Immature natural killer cell (primary cell): ENCODE results near the gene FOXR1. TPM values are rescaled to one million over a fixed set of nuclear protein-coding genes. Genes with fewer than 3 reads are reported as not detected.

Experiments
- DNase-seq, 3 donors: peaks; one replicate each; pipeline ENCODE4 v3.0.0; 2022; ENCODE audit warnings: mixed read lengths in 1 of 3
- H3K27ac Mint-ChIP-seq, 6 donors: one replicate each; pipeline ENCODE4 v1.8.0; 2020; ENCODE audit warnings: mixed read lengths in 6 of 6, mild to moderate bottlenecking in 5 of 6, inconsistent platforms in 4 of 6, moderate library complexity in 3 of 6
- H3K27me3 Mint-ChIP-seq, 3 donors: one replicate each; pipeline ENCODE4 v1.8.0; 2020 to 2021; ENCODE audit warnings: low read depth in 3 of 3, mild to moderate bottlenecking in 3 of 3, mixed read lengths in 3 of 3, moderate library complexity in 3 of 3, inconsistent platforms in 1 of 3
- H3K36me3 Mint-ChIP-seq, 3 donors: one replicate each; pipeline ENCODE4 v1.8.0; 2020; ENCODE audit warnings: mixed read lengths in 3 of 3, inconsistent platforms in 2 of 3, mild to moderate bottlenecking in 2 of 3
- H3K4me1 Mint-ChIP-seq, 2 donors: one replicate each; pipeline ENCODE4 v1.8.0; 2020; ENCODE audit warnings: inconsistent platforms in 2 of 2, mild to moderate bottlenecking in 2 of 2, mixed read lengths in 2 of 2, moderate library complexity in 1 of 2
- H3K4me3 Mint-ChIP-seq, 5 donors: one replicate each; pipeline ENCODE4 v1.8.0; 2020; ENCODE audit warnings: mild to moderate bottlenecking in 5 of 5, mixed read lengths in 5 of 5, inconsistent platforms in 3 of 5, moderate library complexity in 3 of 5
- H3K9me3 Mint-ChIP-seq, 6 donors: one replicate each; pipeline ENCODE4 v1.8.0; 2020; ENCODE audit warnings: mild to moderate bottlenecking in 6 of 6, mixed read lengths in 6 of 6, inconsistent platforms in 4 of 6, moderate library complexity in 3 of 6
- polyA plus RNA-seq, 3 donors: library from polyadenylated mRNA; unstranded; fragments of 300-500 nt; fragmentation: Illumina TruSeq; gene quantifications; one replicate each; pipeline ENCODE4 v1.2.3, GENCODE V29; 2021

The FOXR1 gene, protein sequence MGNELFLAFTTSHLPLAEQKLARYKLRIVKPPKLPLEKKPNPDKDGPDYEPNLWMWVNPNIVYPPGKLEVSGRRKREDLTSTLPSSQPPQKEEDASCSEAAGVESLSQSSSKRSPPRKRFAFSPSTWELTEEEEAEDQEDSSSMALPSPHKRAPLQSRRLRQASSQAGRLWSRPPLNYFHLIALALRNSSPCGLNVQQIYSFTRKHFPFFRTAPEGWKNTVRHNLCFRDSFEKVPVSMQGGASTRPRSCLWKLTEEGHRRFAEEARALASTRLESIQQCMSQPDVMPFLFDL
- polyA plus RNA-seq: not detected

DNA sequence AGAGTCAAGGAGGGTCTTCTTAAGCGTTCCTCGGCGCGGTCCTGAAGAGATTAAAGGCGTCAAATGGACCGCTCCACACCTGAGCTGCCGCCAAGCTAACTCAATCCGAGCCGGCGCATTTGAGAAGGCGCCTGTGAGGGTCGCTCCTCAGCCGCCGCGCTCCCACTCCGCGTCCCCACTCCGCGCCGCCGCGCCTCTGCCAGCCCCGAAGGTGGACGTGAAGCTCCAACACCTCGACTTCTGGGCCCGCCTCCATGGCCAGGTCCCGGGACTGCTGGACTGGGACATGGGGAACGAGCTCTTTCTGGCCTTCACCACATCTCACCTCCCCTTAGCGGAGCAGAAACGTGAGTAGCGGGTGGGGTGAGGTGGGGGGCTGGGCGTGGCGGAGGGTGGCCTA lies at the start of gene FOXR1:
FOXR1 (plus strand) TSS at position 116 of the 400 bp plus-strand sequence; CDS start at position 287, 171 bp downstream.
- H3K4me3 Mint-ChIP-seq: no peak within 1 kb of the TSS
- no peak for DNase-seq
- peaks cover 2 to 5% (median 3%) of the 10 kb centered on the region in 3 donors for H3K27me3 Mint-ChIP-seq
- H3K27ac Mint-ChIP-seq: no peak within 1 kb of the TSS
- H3K9me3 Mint-ChIP-seq: no peaks in the 10 kb centered on the region
- no peaks in the 10 kb centered on the region for H3K4me1 Mint-ChIP-seq
- H3K36me3 Mint-ChIP-seq: no peaks in the 10 kb centered on the region

DNA sequence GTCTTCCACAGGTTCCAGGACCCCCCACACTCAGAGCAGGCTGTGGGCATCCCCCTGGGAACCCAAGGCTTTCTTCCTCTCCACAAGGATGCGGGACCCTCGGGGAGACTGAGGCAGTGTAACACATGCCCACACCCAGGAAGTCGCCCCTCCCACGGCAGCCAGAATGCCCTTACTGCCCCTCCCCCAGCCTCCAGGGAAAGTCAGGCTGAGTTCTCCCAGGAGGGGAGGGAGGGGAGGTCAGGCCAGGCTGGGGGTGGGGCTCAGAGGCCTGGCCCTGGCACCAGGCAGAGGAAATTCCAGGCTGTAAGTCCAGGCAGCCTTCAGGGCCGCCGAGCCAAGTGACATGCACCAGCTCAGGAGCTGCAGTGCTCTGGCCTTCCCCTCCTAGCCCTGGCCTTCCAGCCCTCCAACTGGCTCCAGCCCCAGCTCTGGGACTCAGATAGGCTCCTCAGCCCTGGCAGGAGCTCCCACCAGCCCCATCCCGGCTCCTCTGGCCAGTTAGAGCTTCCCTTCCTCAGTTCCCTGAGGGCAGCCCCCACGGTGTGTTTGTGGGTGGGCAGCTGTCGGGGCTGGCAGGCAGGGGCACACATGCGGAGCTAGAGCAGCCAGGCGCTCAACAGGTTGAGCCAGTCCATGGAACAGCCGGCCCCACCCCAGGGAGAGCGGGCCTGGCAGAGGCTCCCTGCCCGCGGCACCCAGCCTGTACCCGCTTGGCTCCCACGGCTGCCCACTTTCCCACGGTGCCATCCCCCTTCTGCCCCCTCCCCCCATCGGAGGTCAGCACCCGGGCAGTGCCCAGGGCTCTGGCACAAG lies 49.4 kb upstream of the FOXR1 start:
- Mint-ChIP-seq H3K36me3 (peaks cover 7 to 17% (median 12%) of the 10 kb centered on the region in 3 donors), H3K4me3 (peak overlapping the region; percentile 92 to 99 (median 95)), H3K27ac (peak overlapping the region in 5 of 6 donors; percentile 45 to 99 (median 98)), H3K4me1 (peaks cover 73 to 78% of the 10 kb centered on the region in 2 donors), H3K9me3 (peaks cover 0 to 6% (median 0%) of the 10 kb centered on the region in 6 donors), H3K27me3 (peaks cover 24 to 42% (median 31%) of the 10 kb centered on the region in 3 donors)
- no peak for DNase-seq

DNA sequence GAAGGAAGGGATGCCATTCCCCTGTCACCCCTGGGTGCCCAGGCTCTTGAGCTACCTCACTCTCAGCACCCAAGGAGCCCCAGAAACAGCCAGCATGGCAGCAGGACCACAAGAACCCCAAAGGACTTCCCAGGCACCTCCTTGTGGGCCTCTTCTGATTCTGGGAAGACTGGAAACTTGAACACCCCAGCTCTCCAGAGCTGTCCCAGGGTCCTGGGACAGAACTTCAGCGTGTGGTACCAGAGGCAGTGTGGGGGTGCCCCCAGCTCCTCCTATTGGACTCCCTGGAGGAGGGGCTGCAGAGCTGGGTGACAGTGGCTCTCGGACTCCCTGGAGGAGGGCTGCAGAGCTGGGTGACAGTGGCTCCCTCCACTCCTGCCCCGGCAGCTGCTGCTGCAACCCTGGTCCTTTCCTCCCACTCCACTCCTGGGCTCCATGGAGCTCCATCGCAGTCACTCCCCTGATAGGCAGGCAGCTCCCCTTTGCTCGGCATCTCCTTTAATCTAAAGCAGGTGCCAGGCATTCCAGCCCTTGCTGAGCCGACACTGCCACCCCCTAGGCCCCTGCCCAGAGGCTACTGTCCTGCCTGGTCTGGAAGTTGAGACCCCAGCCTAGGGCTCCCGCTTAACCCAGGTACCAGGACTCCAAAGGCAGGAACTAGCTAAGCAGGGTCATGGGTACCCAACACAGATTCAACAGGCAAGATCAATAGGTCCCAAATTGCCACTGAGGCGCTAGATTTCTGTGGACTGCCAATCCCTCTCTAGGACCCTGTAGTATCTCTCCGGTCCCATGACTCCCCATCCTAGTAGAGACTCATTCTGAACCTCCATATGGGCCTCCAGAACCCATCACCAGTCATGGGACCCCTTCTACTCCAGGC lies 48.6 kb upstream of the FOXR1 start:
- peak overlapping the region; percentile 92 to 99 (median 96) for H3K27ac Mint-ChIP-seq
- H3K27me3 Mint-ChIP-seq: peaks cover 19 to 38% (median 24%) of the 10 kb centered on the region in 3 donors
- peaks cover 2 to 17% (median 12%) of the 10 kb centered on the region in 3 donors for H3K36me3 Mint-ChIP-seq
- peak overlapping the region; percentile 92 to 99 (median 95) for H3K4me3 Mint-ChIP-seq
- peaks cover 0 to 6% (median 0%) of the 10 kb centered on the region in 6 donors for H3K9me3 Mint-ChIP-seq
- no peak for DNase-seq
- H3K4me1 Mint-ChIP-seq: peaks cover 73 to 78% of the 10 kb centered on the region in 2 donors

DNA sequence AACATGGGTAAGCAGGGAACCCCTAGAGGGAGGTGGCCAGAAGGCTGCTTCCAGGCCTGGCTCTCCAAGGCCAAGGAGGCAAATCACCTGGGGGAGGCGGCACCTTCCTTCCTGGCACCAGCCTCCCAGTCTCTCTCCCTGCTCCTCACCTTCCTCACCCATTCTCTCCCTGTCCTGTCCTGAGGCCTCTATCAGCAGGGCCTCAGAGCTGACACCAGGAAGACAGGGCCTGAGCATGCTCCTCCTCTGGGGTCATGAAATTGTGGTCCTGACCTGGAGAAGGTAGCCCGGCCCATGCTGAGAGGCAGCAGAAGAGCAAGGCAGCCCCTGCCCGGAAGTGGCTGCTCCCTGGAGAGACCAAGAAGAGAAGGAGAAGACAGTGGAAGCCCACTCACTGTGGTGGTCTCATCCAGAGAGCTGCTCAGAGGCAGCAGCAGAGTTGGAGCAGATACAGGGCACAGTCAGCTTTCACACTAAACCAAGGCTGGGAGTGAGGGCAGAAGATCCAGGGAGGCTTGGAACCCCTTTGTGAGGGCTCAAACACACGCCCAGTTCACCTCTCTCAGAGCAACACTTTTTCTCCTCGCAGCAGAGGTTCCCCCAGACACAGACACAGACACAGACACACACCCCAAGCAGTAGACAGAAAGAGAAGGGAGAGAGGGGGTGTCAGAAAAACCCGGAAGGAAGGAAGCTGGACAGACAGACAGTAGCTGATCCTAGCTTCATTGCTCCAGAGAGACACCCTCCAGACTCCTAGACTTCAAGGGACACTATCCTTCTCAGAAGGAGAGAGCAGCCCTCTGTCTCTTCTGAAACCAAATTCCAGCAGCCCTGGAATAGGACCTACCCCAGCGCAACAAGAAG lies 47.6 kb upstream of the FOXR1 start:
- Mint-ChIP-seq H3K9me3 (peaks cover 0 to 6% (median 0%) of the 10 kb centered on the region in 6 donors), H3K36me3 (peaks cover 2 to 17% (median 12%) of the 10 kb centered on the region in 3 donors)
- peak; percentile 60 to 61 (median 60) for DNase-seq

DNA sequence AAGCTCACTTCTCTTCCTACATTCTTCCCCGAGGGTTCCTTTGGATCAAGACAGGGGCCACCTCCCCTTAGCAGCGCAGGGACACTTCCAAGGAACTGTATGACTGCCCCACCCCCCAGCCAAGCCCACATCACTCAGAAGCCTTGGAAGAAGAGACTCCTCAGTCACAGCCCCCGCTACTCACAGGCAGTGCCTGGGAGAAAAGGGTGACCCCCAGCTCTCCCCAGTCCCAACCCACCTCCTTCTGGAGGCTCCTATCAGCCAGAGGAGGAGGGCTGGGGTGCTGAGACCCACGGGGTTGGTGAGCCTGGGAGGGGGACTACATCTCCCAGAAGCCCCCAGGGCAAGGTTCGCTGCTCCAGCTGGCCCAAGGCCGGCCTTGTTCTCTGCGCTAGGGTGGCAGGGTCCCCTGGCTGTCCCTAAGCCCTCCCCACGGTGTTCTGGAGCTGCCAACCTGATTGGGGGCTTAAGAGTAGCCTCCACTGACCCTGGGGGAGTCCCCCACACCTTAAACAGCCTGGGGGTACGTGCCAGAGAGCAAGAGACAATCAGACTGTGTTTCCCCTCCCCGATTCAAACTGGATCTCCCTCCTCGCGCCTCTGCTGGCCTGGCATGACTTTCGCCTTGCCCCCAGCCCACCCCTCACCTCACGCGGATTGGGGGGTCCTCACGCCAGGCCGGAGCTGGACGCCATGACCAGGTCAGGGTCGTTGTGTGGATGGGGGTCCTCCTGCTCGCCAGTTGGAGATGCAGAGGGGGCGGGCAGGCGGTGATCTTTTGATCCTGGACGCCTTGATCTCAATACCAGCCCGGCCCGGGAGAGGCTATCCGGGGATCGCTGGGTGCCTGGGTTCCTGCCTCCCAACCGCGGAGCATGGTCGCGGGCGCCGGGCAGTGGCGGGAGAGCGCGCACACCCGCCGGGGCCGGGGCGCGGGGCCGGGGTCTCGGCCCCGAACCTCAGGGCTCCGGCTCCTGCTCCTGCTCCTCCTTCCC lies 46.7 kb upstream of the FOXR1 start:
- peaks cover 2 to 17% (median 12%) of the 10 kb centered on the region in 3 donors for H3K36me3 Mint-ChIP-seq
- H3K4me1 Mint-ChIP-seq: peaks cover 60 to 67% of the 10 kb centered on the region in 2 donors
- peak; percentile 42 to 51 (median 42) for DNase-seq
- H3K27me3 Mint-ChIP-seq: peaks cover 22 to 46% (median 28%) of the 10 kb centered on the region in 3 donors
- peaks cover 0 to 6% (median 0%) of the 10 kb centered on the region in 6 donors for H3K9me3 Mint-ChIP-seq
- H3K27ac Mint-ChIP-seq: peak overlapping the region; percentile 92 to 99 (median 96)
- H3K4me3 Mint-ChIP-seq: peak overlapping the region; percentile 92 to 99 (median 95)

More for the DNA sequence above, 47.6 kb upstream of the FOXR1 start:
- peaks cover 22 to 42% (median 26%) of the 10 kb centered on the region in 3 donors for H3K27me3 Mint-ChIP-seq
- H3K4me3 Mint-ChIP-seq: peak overlapping the region; percentile 92 to 99 (median 95)
- H3K4me1 Mint-ChIP-seq: peaks cover 69 to 74% of the 10 kb centered on the region in 2 donors
- H3K27ac Mint-ChIP-seq: peak overlapping the region; percentile 92 to 99 (median 96)

DNA sequence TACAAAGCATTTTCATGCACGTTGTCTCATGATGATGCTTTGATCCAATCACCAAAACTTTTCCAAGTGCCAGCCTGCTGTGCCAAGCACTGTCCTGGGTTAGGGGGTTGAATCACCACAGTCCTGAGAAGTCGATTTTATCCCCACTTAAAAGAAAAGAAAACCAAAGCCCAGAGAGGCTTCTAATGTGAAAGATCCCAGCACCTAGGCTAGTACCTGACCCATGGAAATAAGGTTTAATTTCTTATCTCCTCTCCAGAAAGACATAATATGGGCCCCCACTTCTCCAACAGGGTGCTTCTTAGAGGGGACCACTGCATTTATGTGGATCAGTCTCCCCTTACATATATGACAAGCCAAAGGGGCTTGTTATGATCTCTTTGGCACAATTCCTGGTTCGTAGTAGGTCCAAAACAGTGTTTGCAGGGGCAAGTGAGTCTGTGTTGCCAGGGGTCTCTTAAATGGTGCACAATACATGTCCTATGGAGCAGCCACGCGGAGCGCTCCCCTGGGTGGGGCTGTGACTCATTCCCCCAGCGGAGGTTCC lies 43.9 kb upstream of the FOXR1 start:
- Mint-ChIP-seq H3K36me3 (peaks cover 0 to 13% (median 8%) of the 10 kb centered on the region in 3 donors), H3K4me3 (peak overlapping the region; percentile 88 to 99 (median 97)), H3K27me3 (peaks cover 25 to 51% (median 29%) of the 10 kb centered on the region in 3 donors), H3K27ac (peak overlapping the region; percentile 92 to 100 (median 98)), H3K9me3 (peaks cover 0 to 6% (median 0%) of the 10 kb centered on the region in 6 donors), H3K4me1 (peaks cover 54 to 57% of the 10 kb centered on the region in 2 donors)
- DNase-seq: no peak

DNA sequence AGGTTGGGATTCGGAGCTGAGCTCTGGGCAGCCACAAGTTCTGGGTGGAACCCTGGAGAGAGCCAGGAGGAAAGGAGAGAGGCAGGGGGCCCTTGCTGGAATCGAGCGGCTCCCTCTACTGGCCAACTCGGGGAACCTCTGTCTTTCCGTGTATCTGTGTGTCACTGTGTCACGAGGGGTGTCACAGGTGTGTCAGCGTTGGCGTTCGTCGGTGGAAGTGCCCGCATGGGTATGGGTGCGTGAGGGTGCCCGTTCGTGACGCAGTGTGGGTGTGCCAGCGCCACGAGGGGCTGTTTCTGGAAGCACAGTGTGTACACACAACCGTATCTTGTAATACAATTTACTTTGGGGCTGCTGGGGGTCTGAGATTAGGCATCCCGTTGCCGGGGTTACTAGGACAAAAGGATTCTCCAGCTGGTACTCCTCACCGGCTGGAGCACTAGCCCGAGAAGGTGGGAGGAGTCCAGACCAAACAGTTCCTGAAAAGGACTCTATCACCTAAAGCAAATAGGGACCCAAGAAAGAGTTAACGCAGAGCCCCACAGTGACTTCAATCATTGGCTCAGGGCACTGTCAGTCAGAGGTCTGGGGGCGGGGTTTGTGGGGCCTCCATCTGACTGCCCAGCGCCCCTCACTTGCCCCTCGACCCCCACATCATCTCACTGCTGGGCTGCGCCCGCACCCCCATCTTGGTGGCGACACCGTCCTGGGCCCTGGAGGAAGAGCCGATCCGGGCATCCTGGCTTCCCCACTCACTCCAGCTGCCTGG lies 43.3 kb upstream of the FOXR1 start:
- Mint-ChIP-seq H3K4me3 (peak overlapping the region; percentile 88 to 99 (median 97)), H3K27ac (peak overlapping the region; percentile 92 to 100 (median 98)), H3K4me1 (peaks cover 47 to 51% of the 10 kb centered on the region in 2 donors), H3K36me3 (peaks cover 0 to 13% (median 8%) of the 10 kb centered on the region in 3 donors), H3K27me3 (peaks cover 25 to 48% (median 29%) of the 10 kb centered on the region in 3 donors), H3K9me3 (peaks cover 0 to 6% (median 0%) of the 10 kb centered on the region in 6 donors)
- peak; percentile 92 to 93 (median 92) for DNase-seq

DNA sequence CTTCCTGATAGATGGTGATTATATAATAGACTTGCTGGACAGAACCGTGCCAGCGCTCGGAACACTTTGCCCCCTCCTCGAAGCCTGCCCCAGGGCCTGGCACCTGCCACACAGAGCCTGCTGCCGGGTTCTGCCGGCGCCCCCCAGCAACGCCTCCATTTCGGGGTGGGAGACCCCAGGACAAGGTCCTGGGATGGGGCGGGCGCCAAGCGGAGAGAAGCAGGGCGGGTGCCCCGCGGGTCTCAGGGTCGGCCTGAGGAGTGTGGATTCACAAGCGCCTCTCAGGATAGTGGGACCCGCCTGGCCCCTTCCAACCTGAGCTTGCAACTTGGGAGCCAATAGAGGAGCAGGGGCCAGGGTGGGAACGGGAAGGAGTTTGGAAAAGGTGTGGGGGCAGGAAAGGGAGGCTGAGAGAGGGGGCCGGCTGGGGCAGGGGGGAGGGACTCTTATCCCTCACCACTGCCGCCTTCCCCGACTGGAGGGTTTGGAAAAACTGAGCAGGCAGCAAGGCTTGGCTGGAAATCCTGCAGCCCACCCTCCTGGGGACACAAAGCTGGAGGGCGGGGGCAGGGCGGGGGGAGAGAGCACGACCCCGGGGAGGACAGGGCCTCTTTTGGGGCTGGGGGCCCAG lies 42.6 kb upstream of the FOXR1 start:
- H3K4me1 Mint-ChIP-seq: peaks cover 40 to 44% of the 10 kb centered on the region in 2 donors
- H3K27ac Mint-ChIP-seq: peak overlapping the region; percentile 92 to 100 (median 98)
- H3K27me3 Mint-ChIP-seq: peaks cover 22 to 47% (median 29%) of the 10 kb centered on the region in 3 donors
- H3K4me3 Mint-ChIP-seq: peak overlapping the region; percentile 88 to 99 (median 97)
- H3K36me3 Mint-ChIP-seq: peaks cover 0 to 10% (median under 1%) of the 10 kb centered on the region in 3 donors
- DNase-seq: peak in 1 of 3 donors; percentile 57
- peaks cover 0 to 6% (median 0%) of the 10 kb centered on the region in 6 donors for H3K9me3 Mint-ChIP-seq

DNA sequence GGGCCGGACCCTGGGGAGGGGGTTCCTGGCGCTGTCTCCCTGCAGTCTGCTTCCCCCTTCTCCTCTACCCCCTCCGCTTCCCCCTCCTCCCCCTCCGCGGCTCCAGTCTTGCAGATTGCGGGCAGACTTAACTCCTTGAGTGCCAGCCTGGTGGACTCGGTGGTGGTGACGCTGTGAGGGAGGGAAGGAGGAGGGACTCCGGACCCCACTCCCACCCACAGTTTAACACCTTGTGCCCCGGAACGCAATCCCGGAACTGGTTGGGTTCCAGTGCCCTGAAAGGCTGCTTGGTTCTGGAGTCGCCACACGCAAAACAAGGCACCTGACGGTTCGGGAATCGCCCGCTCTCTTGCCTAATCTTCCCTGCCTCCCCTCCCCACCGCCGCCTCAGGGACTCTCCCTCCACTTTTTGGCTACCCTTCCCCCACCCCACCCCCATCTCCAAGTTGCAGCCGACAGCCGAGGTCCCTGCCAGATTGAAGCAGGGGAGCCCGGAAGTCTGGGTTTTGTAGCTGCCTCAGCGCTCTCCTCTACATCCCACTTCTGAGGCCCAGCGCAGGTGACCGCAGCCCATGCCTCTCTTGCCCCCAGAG lies 42.0 kb upstream of the FOXR1 start:
- peak overlapping the region; percentile 89 to 99 (median 97) for H3K27ac Mint-ChIP-seq
- H3K27me3 Mint-ChIP-seq: peaks cover 16 to 41% (median 27%) of the 10 kb centered on the region in 3 donors
- H3K4me1 Mint-ChIP-seq: peaks cover 34 to 39% of the 10 kb centered on the region in 2 donors
- H3K36me3 Mint-ChIP-seq: peaks cover 0 to 5% (median 0%) of the 10 kb centered on the region in 3 donors
- DNase-seq: peak; percentile 74 to 77 (median 76)
- peak overlapping the region; percentile 87 to 99 (median 97) for H3K4me3 Mint-ChIP-seq
- H3K9me3 Mint-ChIP-seq: peaks cover 0 to 6% (median 0%) of the 10 kb centered on the region in 6 donors
